Kidney capillary endothelial cell (primary cell): Measurements from ENCODE around the gene TRPT1.
A peak's percentile ranks its signal among the peaks of the same experiment; 100 is the strongest.
"Not testable (repeated sequence)": the region's sequence is repeated elsewhere in the genome, so short reads cannot be mapped to it uniquely, and the experiment has no call there.

Source experiments
- DNase-seq: peaks from one replicate; pipeline ENCODE4 v3.0.0-alpha.2; 2018; ENCODE audit warnings: low spot score

The TRPT1 gene

GRCh38 chr11:64258356-64258755 is 32.4 kb upstream of the TRPT1 start:
- no peak for DNase-seq

GRCh38 chr11:64256300-64256699 is 30.3 kb upstream of the TRPT1 start:
- no peak for DNase-seq

GRCh38 chr11:64255135-64256128 is 29.4 kb upstream of the TRPT1 start:
- DNase-seq: no peak

GRCh38 chr11:64254326-64254725 is 28.3 kb upstream of the TRPT1 start:
- DNase-seq: no peak

GRCh38 chr11:64253481-64253880 is 27.5 kb upstream of the TRPT1 start:
- no peak for DNase-seq

GRCh38 chr11:64253043-64253442 is 27.1 kb upstream of the TRPT1 start:
- no peak for DNase-seq

GRCh38 chr11:64252003-64252872 is 26.3 kb upstream of the TRPT1 start:
- DNase-seq: no peak

- DNase-seq: no peak
These were observed 25.7 kb upstream of the TRPT1 start for GRCh38 chr11:64251753-64252002.

GRCh38 chr11:64251016-64251752 is 25.2 kb upstream of the TRPT1 start, which contains the start of gene PLCB3:
Gene PLCB3, plus strand, starts transcription at chr11:64251530. Its CDS starts 120 bp downstream, at chr11:64251650.
- DNase-seq: no peak

- DNase-seq: no peak
These were observed 24.5 kb upstream of the TRPT1 start for GRCh38 chr11:64250415-64251015.

GRCh38 chr11:64249563-64250414 is 23.8 kb upstream of the TRPT1 start:
- DNase-seq: no peak

- no peak for DNase-seq
These were observed 23.1 kb upstream of the TRPT1 start for GRCh38 chr11:64249038-64249437.

- no peak for DNase-seq
These were observed 22.6 kb upstream of the TRPT1 start for GRCh38 chr11:64248578-64248977.

GRCh38 chr11:64247729-64248531 is 21.9 kb upstream of the TRPT1 start:
- DNase-seq: no peak

- DNase-seq: peak; percentile 51
These were observed 21.1 kb upstream of the TRPT1 start, which contains the start of gene PPP1R14B for GRCh38 chr11:64246871-64247728. Gene PPP1R14B, minus strand, starts transcription at chr11:64246943. Its CDS starts 270 bp downstream, at chr11:64246673.

GRCh38 chr11:64246621-64246870 is 20.6 kb upstream of the TRPT1 start:
- DNase-seq: not testable (repeated sequence)

GRCh38 chr11:64245797-64246620 is 20.0 kb upstream of the TRPT1 start:
- peak; percentile 84 for DNase-seq

GRCh38 chr11:64245401-64245796 is 19.4 kb upstream of the TRPT1 start:
- DNase-seq: no peak
